Stimulated activated naive CD4-positive, alpha-beta T cell treated with Interleukin-2 at 50 U/mL for 16 hours (primary cell): ENCODE measurements around the gene HSPG2.
"Not testable (repeated sequence)": the region's sequence is repeated elsewhere in the genome, so short reads cannot be mapped to it uniquely, and the experiment has no call there.

Experiments
- DNase-seq: peaks from one replicate; lab custom pipeline; 2025; lab: John Stamatoyannopoulos, UW

Gene HSPG2

GRCh38 chr1:21932127-21932526, 5.0 kb downstream of the HSPG2 start:
- DNase-seq: no peak

- DNase-seq: no peak
These were observed 5.7 kb downstream of the HSPG2 start for GRCh38 chr1:21931171-21932093.

- no peak for DNase-seq
These were observed 6.4 kb downstream of the HSPG2 start for GRCh38 chr1:21930629-21931170.

GRCh38 chr1:21930080-21930571, 7.0 kb downstream of the HSPG2 start:
- DNase-seq: no peak

GRCh38 chr1:21927533-21928237, 9.4 kb downstream of the HSPG2 start:
- DNase-seq: no peak

- DNase-seq: no peak
These were observed 10.1 kb downstream of the HSPG2 start for GRCh38 chr1:21926814-21927532.

GRCh38 chr1:21926065-21926464, 11.0 kb downstream of the HSPG2 start:
- no peak for DNase-seq

GRCh38 chr1:21925334-21925940, 11.7 kb downstream of the HSPG2 start:
- no peak for DNase-seq

- DNase-seq: no peak
These were observed 12.6 kb downstream of the HSPG2 start for GRCh38 chr1:21924503-21925005.

- DNase-seq: no peak
These were observed 14.8 kb downstream of the HSPG2 start for GRCh38 chr1:21922090-21923013.

GRCh38 chr1:21921100-21921875, 15.8 kb downstream of the HSPG2 start:
- no peak for DNase-seq

- DNase-seq: no peak
These were observed 17.6 kb downstream of the HSPG2 start for GRCh38 chr1:21919520-21919919.

- not testable (repeated sequence) for DNase-seq
These were observed 19.9 kb downstream of the HSPG2 start for GRCh38 chr1:21917239-21917631.

GRCh38 chr1:21916447-21917238, 20.5 kb downstream of the HSPG2 start:
- no peak for DNase-seq

- no peak for DNase-seq
These were observed 22.1 kb downstream of the HSPG2 start for GRCh38 chr1:21914880-21915640.

- DNase-seq: no peak
These were observed 22.7 kb downstream of the HSPG2 start for GRCh38 chr1:21914450-21914849.

- no peak for DNase-seq
These were observed 23.3 kb downstream of the HSPG2 start for GRCh38 chr1:21913763-21914162.

GRCh38 chr1:21913258-21913657, 23.9 kb downstream of the HSPG2 start:
- DNase-seq: no peak
